CD4-positive, alpha-beta T cell (primary cell): Measurements from ENCODE around the gene GRID1. TPM values are rescaled to one million over a fixed set of nuclear protein-coding genes. Genes with fewer than 3 reads are reported as not detected.

Source experiments
- ATAC-seq: fragments of 200-7000 bp; cut with Tn5 transposase; one replicate; pipeline ENCODE4 v1.10.0; 2022; ENCODE audit warnings: mild to moderate bottlenecking; ENCODE audit not compliant: poor library complexity
- CTCF ChIA-PET: fragments of 350-600 bp; sonication (Branson Sonifier 250); formaldehyde crosslinking; loops from one replicate; lab custom pipeline; 2021; ENCODE audit warnings: antibody characterized with exemption, inconsistent platforms; lab: Charles Lee
- POLR2A ChIA-PET: fragments of 350-600 bp; sonication (Branson Sonifier 250); formaldehyde crosslinking; loops from one replicate; lab custom pipeline; 2021; ENCODE audit warnings: antibody characterized with exemption, inconsistent platforms; lab: Charles Lee
- DNase-seq, 14 experiments: peaks; one replicate each; pipeline ENCODE4 v3.0.0-alpha.2; 2013 to 2020; ENCODE audit warnings: mixed read lengths in 2 of 14
- H3K27ac ChIP-seq, 2 donors: one replicate each; pipeline versions ENCODE4 v1.5.1 to v1.7.0; 2013; ENCODE audit warnings: low read length in 2 of 2, low read depth in 1 of 2, mild to moderate bottlenecking in 1 of 2
- H3K27me3 ChIP-seq, 2 experiments: 1 replicate in 1 of 2; 2 replicates in 1 of 2; pipeline versions ENCODE4 v1.6.1 to v1.7.0; 2013; ENCODE audit warnings: low read length in 2 of 2, control low read depth in 1 of 2, mild to moderate bottlenecking in 1 of 2, moderate library complexity in 1 of 2; ENCODE audit not compliant: insufficient read depth in 2 of 2, control insufficient read depth in 1 of 2
- H3K36me3 ChIP-seq: one replicate; pipeline ENCODE4 v1.6.1; 2013; ENCODE audit warnings: low read length, control low read depth; ENCODE audit not compliant: insufficient read depth
- H3K4me1 ChIP-seq: one replicate; pipeline ENCODE4 v1.6.1; 2013; ENCODE audit warnings: low read length, control low read depth; ENCODE audit not compliant: insufficient read depth
- H3K4me3 ChIP-seq: one replicate; pipeline ENCODE4 v1.5.1; 2013; ENCODE audit warnings: mild to moderate bottlenecking, low read length, moderate library complexity
- H3K9me3 ChIP-seq, 2 experiments: 1 replicate in 1 of 2; 2 replicates in 1 of 2; pipeline versions ENCODE4 v1.6.1 to v1.7.0; 2013; ENCODE audit warnings: low read length in 2 of 2, mild to moderate bottlenecking in 2 of 2, control low read depth in 1 of 2, moderate library complexity in 1 of 2; ENCODE audit not compliant: control insufficient read depth in 1 of 2, insufficient read depth in 1 of 2
- H3K27ac Mint-ChIP-seq: one replicate; pipeline ENCODE4 v1.8.0; 2020; ENCODE audit warnings: mixed read lengths
- H3K27me3 Mint-ChIP-seq: one replicate; pipeline ENCODE4 v1.8.0; 2021; ENCODE audit warnings: mixed read lengths
- H3K36me3 Mint-ChIP-seq: one replicate; pipeline ENCODE4 v1.8.0; 2021; ENCODE audit warnings: low read depth, mixed read lengths
- H3K4me1 Mint-ChIP-seq: one replicate; pipeline ENCODE4 v1.8.0; 2021; ENCODE audit warnings: low read depth, mixed read lengths
- H3K4me3 Mint-ChIP-seq: one replicate; pipeline ENCODE4 v1.8.0; 2020; ENCODE audit warnings: mild to moderate bottlenecking, mixed read lengths
- H3K9me3 Mint-ChIP-seq: one replicate; pipeline ENCODE4 v1.8.0; 2020; ENCODE audit warnings: mixed read lengths
- CTCF ChIP-seq: fragments of 200-600 bp; IDR thresholded peaks from one replicate; pipeline ENCODE4 v1.8.0; 2022; ENCODE audit warnings: antibody characterized with exemption, mild to moderate bottlenecking
- intact Hi-C, 2 experiments: fragments of 100-400 bp; cut with DNase I in 1 of 2; cut with micrococcal nuclease in 1 of 2; formaldehyde crosslinking; loops; one replicate each; pipeline versions ENCODE4 v1.15.1 to v1.9.0; 2023 to 2025; cut with DNase I, micrococcal nuclease
- total RNA-seq, 174 experiments: library from RNA in 2 of 174; stranded (reverse) in 2 of 174; gene quantifications; one replicate each; pipeline ENCODE4 v1.2.3 and lab custom pipeline; 2021 to 2026

Gene GRID1
- total RNA-seq, 2 experiments from 2014 or later = not detected

GRCh38 chr10:85596389-85596788 lies 770.2 kb downstream of the GRID1 start:
- H3K36me3 ChIP-seq = no peaks in the 10 kb centered on the region
- ChIA-PET POLR2A (interaction anchor here (2.6 to 3.5 kb wide), 2 partner anchors 11 to 15 kb away, joined by 10 to 28 read pairs; no protein-coding TSS in a partner anchor), CTCF (interaction anchor here (1.2 kb wide), 1 partner anchor 10 kb away, joined by 3 read pairs; no protein-coding TSS in a partner anchor)
- no peaks in the 10 kb centered on the region for H3K27me3 Mint-ChIP-seq
- no peak overlapping the region for H3K27ac Mint-ChIP-seq
- no peaks in the 10 kb centered on the region for H3K9me3 Mint-ChIP-seq
- no peak for DNase-seq
- no peaks in the 10 kb centered on the region for H3K36me3 Mint-ChIP-seq
- H3K4me3 ChIP-seq = no peak overlapping the region
- H3K9me3 ChIP-seq = no peaks in the 10 kb centered on the region
- H3K4me1 Mint-ChIP-seq = peaks cover 19% of the 10 kb centered on the region
- H3K27me3 ChIP-seq = no peaks in the 10 kb centered on the region
- H3K4me3 Mint-ChIP-seq = no peak overlapping the region
- TF ChIP-seq CTCF = no peak
- intact Hi-C loops = no loop called here
- peaks cover 18% of the 10 kb centered on the region for H3K4me1 ChIP-seq
- H3K27ac ChIP-seq = no peak overlapping the region
- no peak for ATAC-seq

- DNase-seq = peak in 1 of 14 experiments; percentile 36
- intact Hi-C loops = loop anchor here in 1 of 2 experiments (2.0 kb wide), 1 partner anchor 19 kb away; no protein-coding TSS in a partner anchor
- H3K27me3 ChIP-seq = no peaks in the 10 kb centered on the region
- H3K4me3 Mint-ChIP-seq = no peak overlapping the region
- ChIA-PET CTCF (no interaction called here), POLR2A (interaction anchor here (0.5 to 3.5 kb wide), 3 partner anchors 13 to 145 kb away, joined by 3 to 28 read pairs (median 10); no protein-coding TSS in a partner anchor)
- H3K27ac ChIP-seq = no peak overlapping the region
- H3K36me3 Mint-ChIP-seq = no peaks in the 10 kb centered on the region
- no peak for TF ChIP-seq CTCF
- no peak overlapping the region for H3K4me3 ChIP-seq
- H3K4me1 Mint-ChIP-seq = peaks cover 19% of the 10 kb centered on the region
- H3K9me3 ChIP-seq = no peaks in the 10 kb centered on the region
- H3K4me1 ChIP-seq = peaks cover 18% of the 10 kb centered on the region
- H3K9me3 Mint-ChIP-seq = no peaks in the 10 kb centered on the region
- H3K36me3 ChIP-seq = no peaks in the 10 kb centered on the region
- peak overlapping the region; percentile 19 for H3K27ac Mint-ChIP-seq
- ATAC-seq = peak; percentile 43
- H3K27me3 Mint-ChIP-seq = no peaks in the 10 kb centered on the region
These were observed 772.4 kb downstream of the GRID1 start for GRCh38 chr10:85594239-85594638.

GRCh38 chr10:85593226-85593772 lies 773.3 kb downstream of the GRID1 start:
- ATAC-seq (no peak), DNase-seq (no peak)
- Histone ChIP-seq H3K4me3 (no peak overlapping the region), H3K9me3 (no peaks in the 10 kb centered on the region), H3K27ac (no peak overlapping the region), H3K4me1 (peaks cover 18% of the 10 kb centered on the region), H3K27me3 (no peaks in the 10 kb centered on the region), H3K36me3 (no peaks in the 10 kb centered on the region)
- Mint-ChIP-seq H3K27ac (no peak overlapping the region), H3K4me3 (no peak overlapping the region), H3K36me3 (no peaks in the 10 kb centered on the region), H3K9me3 (no peaks in the 10 kb centered on the region), H3K4me1 (peaks cover 19% of the 10 kb centered on the region), H3K27me3 (no peaks in the 10 kb centered on the region)
- CTCF ChIA-PET = no interaction called here
- TF ChIP-seq CTCF = no peak
- intact Hi-C loops = no loop called here
- POLR2A ChIA-PET = interaction anchor here (1.2 to 3.5 kb wide), 2 partner anchors 18 to 20 kb away, joined by 3 to 28 read pairs; no protein-coding TSS in a partner anchor
